NCI-H1417 treated with DMSO at 0.1 percent for 48 hours (cell line): Measurements from ENCODE around the gene ZNF764.
A peak's percentile ranks its signal among the peaks of the same experiment; 100 is the strongest.
"Not testable (repeated sequence)": the region's sequence is repeated elsewhere in the genome, so short reads cannot be mapped to it uniquely, and the experiment has no call there.

Experiments
- DNase-seq: peaks from one replicate; lab custom pipeline; 2025; lab: John Stamatoyannopoulos, UW

Gene ZNF764

DNA sequence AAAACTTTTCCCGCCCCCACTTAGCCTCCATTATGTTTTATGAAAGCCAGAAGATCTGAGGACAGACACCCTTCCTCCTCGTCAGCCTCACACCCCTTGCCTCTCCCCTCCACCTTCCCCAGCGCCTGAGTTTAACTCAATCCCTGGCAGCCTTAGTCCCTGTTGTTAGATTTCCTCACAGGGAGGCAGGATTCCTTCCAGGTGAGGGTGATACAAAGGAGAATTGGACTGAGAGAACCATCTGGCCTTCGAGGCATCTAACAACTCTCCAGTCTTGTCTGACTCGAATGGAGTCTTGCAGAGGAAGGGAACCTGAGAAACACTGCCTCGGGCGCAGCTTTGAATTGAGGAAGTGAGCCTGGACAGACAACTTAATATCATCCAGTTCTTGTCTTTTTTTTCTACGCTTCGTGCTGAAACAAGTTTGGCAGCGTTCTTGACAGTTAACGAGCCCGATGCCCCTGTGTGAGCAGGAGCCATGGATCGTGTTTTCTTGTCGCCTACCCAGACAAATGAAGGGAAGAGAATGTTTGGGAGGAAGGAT, 30.5 kb downstream of the ZNF764 start:
- no peak for DNase-seq

GRCh38 chr16:30526823-30527634, 31.1 kb downstream of the ZNF764 start:
- DNase-seq: peak; percentile 82

DNA sequence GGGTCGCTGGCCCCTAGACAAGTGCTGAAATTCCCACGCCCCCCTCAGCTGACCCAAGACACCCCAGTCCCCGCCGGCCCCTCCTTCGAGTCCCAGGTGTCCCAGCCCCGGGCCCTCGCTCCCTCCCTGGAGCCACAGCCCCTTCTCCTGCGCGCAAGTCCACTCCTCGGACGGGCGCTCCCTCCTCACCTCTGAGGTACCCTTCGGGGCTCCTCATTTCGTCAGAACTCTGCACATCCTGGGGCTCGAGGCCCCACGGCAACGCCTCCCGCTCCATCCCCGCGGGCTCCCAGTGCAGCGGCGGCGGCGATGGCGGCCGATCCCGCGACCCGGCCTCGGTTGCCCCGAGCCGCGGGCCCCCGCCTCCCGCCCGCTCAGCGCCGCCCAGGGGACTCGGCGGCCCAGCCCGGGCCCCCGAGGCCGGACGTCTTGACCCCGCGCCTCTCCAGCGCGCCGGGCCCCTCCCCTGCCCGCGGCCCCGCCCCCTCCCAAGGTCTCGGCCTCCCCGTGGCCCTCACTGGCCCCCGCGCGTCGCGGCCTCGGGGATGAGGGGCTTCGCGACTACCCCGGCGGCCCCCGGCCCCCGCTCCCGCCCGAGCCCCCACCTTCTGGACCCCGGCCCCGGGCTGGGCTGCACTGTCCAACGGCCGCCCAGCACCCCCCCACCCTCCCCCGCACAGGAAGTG, 31.9 kb downstream of the ZNF764 start, which contains the start of gene ZNF768:
Gene ZNF768 (minus strand): TSS at position 430 of the 686 bp plus-strand sequence. CDS start 153 bp downstream, at position 277.
- DNase-seq: no peak

DNA sequence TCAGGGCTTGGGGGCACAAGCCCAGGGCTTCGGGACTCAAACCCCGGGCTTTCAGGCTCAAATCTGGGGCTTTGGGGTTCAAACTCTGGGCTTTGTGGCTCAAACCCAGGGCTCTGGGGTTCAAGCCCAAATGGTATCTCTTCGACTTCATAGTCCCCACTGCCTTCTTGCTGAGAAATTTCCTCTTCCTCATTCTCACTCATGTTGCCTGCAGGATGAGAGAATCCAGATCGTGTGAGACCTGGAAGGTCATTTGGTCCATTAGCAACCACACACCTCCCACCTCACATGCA, 32.4 kb downstream of the ZNF764 start:
- DNase-seq: no peak

DNA sequence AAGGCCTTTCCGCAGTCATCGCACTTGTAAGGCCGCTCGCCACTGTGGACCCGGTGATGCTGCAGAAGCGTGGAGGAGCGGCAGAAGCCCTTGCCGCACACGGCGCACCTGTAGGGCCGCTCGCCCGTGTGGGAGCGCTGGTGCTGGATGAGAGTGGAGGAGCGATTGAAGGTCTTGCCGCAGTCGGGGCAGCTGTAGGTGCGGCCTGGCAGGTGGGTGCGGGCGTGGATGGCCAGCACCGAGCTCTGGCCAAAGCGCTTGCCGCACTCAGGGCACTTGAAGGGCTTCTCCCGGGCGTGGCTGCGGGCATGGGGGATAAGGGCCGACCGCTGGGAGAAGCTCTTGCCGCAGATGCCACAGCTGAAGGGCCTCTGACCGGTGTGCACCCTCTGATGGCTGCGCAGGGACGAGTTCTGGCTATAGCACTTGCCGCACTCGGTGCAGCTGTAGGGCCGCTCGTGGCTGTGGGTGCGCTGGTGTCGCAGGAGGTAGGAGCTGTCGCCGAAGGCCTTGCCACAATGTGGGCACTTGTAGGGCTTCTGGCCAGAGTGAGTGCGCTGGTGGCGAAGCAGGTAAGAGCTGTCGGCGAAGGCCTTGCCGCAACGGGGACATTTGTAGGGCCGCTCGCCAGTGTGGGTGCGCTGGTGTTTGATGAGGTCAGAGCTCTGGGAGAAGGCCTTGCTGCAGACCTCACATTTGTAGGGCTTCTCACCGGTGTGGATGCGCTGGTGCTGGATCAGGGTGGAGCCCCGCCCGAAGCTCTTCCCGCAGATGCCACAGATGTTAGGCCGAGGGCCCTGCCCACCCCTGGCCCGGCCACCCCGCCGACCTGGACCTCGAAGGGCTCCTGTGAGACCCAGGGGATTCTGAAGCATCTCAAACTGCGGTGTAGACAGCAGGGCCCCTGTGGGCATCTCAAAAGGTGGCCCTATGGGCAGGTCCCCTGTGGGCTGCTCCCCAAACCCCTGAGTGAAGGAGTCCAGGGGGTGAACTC, 33.3 kb downstream of the ZNF764 start:
- DNase-seq: no peak

DNA sequence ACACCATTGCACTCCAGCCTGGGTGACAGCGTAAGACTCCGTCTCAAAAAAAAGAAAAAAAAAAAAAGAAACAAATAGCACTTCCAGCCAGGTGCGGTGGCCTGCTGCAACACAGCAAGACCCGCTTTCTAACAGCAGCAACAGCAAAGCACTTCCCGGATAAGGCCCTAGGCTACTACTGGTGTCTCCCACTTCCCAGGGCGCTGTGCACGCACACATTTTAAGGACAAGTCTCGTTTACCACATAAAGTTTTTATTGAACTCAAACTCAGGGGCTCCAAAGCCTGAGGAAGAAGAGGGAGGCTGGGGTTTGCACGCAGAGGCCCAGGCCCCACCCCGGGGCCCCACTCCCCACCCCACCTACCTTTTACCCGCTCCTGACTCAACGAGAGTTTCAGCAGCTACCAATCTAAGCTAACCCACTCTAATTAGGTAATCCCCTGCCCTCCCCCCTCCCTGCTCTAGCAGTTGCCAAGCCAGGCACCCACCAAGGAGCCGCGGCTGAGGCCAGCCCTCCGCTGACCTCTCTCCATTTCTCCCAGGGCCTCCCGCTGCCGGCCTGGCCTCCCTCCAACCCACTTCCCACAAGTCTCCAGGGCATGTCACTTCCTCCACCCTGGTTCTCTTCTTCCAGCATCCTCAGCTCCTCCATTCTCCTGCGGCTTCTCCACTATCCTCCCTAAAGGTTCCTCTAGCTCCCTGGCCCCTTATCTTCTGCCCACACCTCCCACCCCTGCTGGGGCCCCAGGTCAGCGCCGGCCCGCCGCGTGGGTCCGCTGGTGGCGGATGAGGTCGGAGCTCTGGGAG, 34.2 kb downstream of the ZNF764 start:
- no peak for DNase-seq

DNA sequence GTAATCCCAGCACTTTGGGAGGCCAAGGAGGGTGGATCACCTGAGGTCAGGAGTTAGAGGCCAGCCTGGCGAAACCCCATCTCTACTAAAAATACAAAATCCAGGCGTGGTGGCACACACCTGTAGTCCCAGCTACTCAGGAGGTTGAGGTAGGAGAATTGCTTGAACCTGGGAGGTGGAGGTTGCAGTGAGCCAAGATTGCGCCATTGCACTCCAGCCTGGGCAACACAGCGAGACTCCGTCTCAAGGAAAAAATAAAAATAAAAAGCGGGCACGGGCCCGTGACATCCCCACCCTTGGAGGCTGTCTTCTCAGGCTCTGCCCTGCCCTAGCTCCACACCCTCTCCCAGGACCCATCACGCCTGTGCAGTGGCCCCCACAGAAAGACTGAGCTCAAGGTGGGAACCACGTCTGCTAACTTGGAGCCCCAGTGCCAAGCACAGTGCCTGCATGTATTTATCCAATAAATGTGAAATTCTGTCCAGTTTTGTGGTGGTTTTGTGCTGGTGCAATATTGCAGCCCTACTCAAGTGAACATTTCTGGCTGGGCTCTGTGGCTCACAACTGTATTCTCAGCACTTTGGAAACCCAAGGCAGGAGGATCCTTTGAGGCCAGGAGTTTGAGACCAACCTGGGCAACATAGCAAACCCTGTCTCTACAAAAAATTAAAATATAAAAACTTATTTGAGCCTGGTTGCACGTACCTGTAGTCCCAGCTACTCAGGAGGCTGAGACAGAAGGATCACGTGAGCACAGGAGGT, 35.3 kb downstream of the ZNF764 start:
- not testable (repeated sequence) for DNase-seq

- DNase-seq: no peak
These were observed 36.1 kb downstream of the ZNF764 start for GRCh38 chr16:30521873-30522641.

DNA sequence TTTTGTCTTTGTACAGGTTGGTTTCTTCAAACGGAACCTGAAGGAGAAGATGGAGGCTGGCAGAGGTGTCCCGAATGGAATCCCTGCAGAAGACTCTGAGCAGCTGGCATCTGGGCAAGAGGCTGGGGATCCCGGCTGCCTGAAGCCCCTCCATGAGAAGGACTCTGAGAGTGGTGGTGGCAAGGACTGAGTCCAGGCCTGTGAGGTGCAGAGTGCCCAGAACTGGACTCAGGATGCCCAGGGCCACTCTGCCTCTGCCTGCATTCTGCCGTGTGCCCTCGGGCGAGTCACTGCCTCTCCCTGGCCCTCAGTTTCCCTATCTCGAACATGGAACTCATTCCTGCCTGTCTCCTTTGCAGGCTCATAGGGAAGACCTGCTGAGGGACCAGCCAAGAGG, 36.7 kb downstream of the ZNF764 start:
- DNase-seq: no peak

- DNase-seq: no peak
These were observed 38.8 kb downstream of the ZNF764 start for GRCh38 chr16:30519120-30520049.

DNA sequence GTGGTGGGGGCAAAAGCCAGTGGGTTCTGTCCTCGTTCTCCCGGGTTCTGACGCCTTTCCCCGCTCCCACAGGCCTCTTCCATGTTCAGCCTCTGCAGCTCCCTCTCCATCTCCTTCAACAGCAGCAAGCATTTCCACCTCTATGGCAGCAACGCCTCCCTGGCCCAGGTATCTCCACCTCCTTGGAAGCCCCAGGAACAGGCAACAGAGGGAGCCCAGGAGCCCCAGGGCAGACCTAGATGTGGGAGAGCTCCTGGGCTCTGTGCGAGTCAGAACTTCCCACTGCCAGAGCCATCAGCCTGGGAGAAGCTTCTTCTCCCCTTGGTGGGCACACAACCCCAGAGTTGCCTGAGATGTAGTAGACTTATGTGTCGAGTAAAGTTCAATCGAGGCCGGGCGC, 39.6 kb downstream of the ZNF764 start:
- DNase-seq: no peak

DNA sequence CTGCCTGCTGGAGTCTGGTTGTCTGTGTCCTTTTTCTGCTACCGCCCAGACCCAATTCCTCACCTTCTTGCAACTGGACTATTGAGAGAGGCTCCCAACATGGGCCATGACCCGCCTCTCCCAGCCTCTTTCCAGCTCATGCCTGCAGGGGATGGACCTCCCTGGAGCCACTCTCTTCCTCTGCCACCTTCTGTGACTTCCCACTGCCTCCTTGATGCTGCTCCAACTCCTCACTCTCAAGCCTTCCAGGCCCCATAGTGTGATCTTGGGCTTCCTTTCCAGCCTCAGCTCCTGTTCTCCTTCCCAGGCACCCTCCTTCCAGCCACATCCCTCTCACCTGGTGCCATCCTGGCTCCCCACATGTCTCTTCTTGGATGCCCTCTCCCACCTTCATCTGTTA, 42.9 kb downstream of the ZNF764 start:
- DNase-seq: no peak

- DNase-seq: no peak
These were observed 46.7 kb downstream of the ZNF764 start for GRCh38 chr16:30511509-30511908.

GRCh38 chr16:30510376-30510938, 47.7 kb downstream of the ZNF764 start:
- DNase-seq: no peak

DNA sequence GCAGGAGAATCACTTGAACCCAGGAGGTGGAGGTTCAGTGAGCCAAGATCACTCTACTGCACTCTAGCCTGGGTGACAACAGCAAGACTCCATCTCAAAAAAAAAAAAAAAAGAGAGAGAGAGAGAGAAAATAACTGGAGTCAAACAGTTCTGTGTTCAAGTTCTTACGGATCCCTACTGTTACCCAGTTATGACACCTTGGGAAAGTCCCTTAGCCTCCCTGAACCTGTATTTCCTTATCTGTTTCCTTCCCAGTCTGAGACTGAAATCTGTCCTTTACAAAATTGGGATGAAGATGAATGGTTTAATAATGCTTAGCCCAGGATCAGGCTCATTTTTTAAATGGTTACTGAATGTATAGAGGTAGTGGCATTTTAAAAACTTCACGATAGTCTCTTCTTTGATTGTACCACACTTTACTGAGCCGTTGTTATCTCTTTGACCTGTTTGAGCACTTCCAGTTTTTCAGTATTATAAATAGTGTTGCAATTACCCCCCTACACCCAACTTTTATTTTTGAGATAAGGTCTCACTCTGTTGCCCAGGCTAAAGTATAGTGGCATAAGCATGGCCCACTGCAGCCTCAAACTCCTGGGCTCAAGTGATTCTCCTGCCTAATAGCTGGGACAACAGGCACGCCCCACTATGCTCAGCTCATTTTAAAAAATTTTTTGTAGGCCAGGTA, 49.0 kb downstream of the ZNF764 start:
- DNase-seq: no peak
